Left ventricle myocardium inferior (tissue), 1 donor: ENCODE results near the gene DMKN. TPM values are rescaled to one million over a fixed set of nuclear protein-coding genes. Genes with fewer than 3 reads are reported as not detected.

ENCODE experiments used
- DNase-seq: peaks from one replicate; pipeline ENCODE4 v3.0.0-alpha.2; 2020
- H3K27ac ChIP-seq: fragments of 200-600 bp; replicated peaks from 2 replicates; pipeline ENCODE4 v1.8.0; 2021
- H3K27me3 ChIP-seq: fragments of 200-600 bp; 2 replicates; pipeline ENCODE4 v1.8.0; 2021; ENCODE audit warnings: low read depth
- H3K36me3 ChIP-seq: fragments of 200-600 bp; 2 replicates; pipeline ENCODE4 v1.8.0; 2021
- H3K4me1 ChIP-seq: fragments of 200-600 bp; 2 replicates; pipeline ENCODE4 v1.8.0; 2021
- H3K4me3 ChIP-seq: fragments of 200-600 bp; 2 replicates; pipeline ENCODE4 v1.8.0; 2021; ENCODE audit warnings: mild to moderate bottlenecking, moderate library complexity
- H3K9me3 ChIP-seq: fragments of 200-600 bp; replicated peaks from 2 replicates; pipeline ENCODE4 v1.8.0; 2021
- CTCF ChIP-seq: fragments of 200-600 bp; IDR thresholded peaks from 2 replicates; pipeline ENCODE4 v1.8.0; 2021; ENCODE audit warnings: antibody characterized with exemption, mild to moderate bottlenecking, borderline replicate concordance
- intact Hi-C: fragments of 100-400 bp; cut with micrococcal nuclease; formaldehyde crosslinking; loops from one replicate; pipeline ENCODE4 v1.11.0; 2022
- total RNA-seq: library from RNA; stranded (reverse); fragmentation: NEBNext Ultra II Directional; extraction: Animal tissue kit (Norgen Biotek cat#: 25700); gene quantifications from one replicate; pipeline ENCODE4 v1.2.1, GENCODE V29; 2021
- donor health status: DM: no; HTN: yes; CAD: no; lungs with severe emphysema.

DMKN gene
- total RNA-seq, 1 donor from 2014 or later, result 7.9 TPM

- no peak within 1 kb of the TSS for H3K4me3 ChIP-seq
- no peak for DNase-seq
Measured at GRCh38 chr19:35490364-35490763, 23.1 kb downstream of the DMKN start, which contains the start of gene KRTDAP. KRTDAP (minus strand) TSS chr19:35490464; CDS start chr19:35490442, 22 bp downstream.

GRCh38 chr19:35488677-35489076 lies 24.8 kb downstream of the DMKN start:
- no peak for TF ChIP-seq CTCF

More at GRCh38 chr19:35490364-35490763, 23.1 kb downstream of the DMKN start, which contains the start of gene KRTDAP:
- H3K27ac ChIP-seq, result no peak within 1 kb of the TSS
- H3K27me3 ChIP-seq, result peaks cover 45% of the 10 kb centered on the region
- no peak for TF ChIP-seq CTCF
- H3K4me1 ChIP-seq, result peaks cover 4% of the 10 kb centered on the region
- no peaks in the 10 kb centered on the region for H3K36me3 ChIP-seq
- intact Hi-C loops, result loop anchor here (10.0 kb wide), 1 partner anchor 136 kb away; the partner anchor contains the start of gene FFAR3
- H3K9me3 ChIP-seq, result no peaks in the 10 kb centered on the region

GRCh38 chr19:35487656-35488182 lies 25.7 kb downstream of the DMKN start:
- peaks cover 45% of the 10 kb centered on the region for H3K27me3 ChIP-seq
- intact Hi-C loops, result no loop called here
- H3K4me1 ChIP-seq, result no peaks in the 10 kb centered on the region
- H3K27ac ChIP-seq, result no peak overlapping the region
- H3K4me3 ChIP-seq, result no peak overlapping the region
- no peaks in the 10 kb centered on the region for H3K36me3 ChIP-seq
- no peak for DNase-seq
- no peaks in the 10 kb centered on the region for H3K9me3 ChIP-seq
- TF ChIP-seq CTCF, result no peak

More at GRCh38 chr19:35488677-35489076, 24.8 kb downstream of the DMKN start:
- no peak for DNase-seq
- Histone ChIP-seq H3K4me1 (no peaks in the 10 kb centered on the region), H3K27ac (no peak overlapping the region), H3K4me3 (no peak overlapping the region), H3K36me3 (no peaks in the 10 kb centered on the region), H3K27me3 (peaks cover 45% of the 10 kb centered on the region), H3K9me3 (no peaks in the 10 kb centered on the region)
- intact Hi-C loops, result no loop called here

- intact Hi-C loops, result no loop called here
Measured at GRCh38 chr19:35486268-35486708, 27.2 kb downstream of the DMKN start.

GRCh38 chr19:35484252-35485036 lies 29.0 kb downstream of the DMKN start:
- Histone ChIP-seq H3K36me3 (no peaks in the 10 kb centered on the region), H3K4me1 (no peaks in the 10 kb centered on the region), H3K27me3 (peaks cover 30% of the 10 kb centered on the region), H3K27ac (no peak overlapping the region), H3K9me3 (no peaks in the 10 kb centered on the region), H3K4me3 (no peak overlapping the region)
- intact Hi-C loops, result no loop called here
- no peak for TF ChIP-seq CTCF
- no peak for DNase-seq

More at GRCh38 chr19:35486268-35486708, 27.2 kb downstream of the DMKN start:
- no peak overlapping the region for H3K4me3 ChIP-seq
- H3K36me3 ChIP-seq, result no peaks in the 10 kb centered on the region
- no peaks in the 10 kb centered on the region for H3K9me3 ChIP-seq
- H3K4me1 ChIP-seq, result no peaks in the 10 kb centered on the region
- DNase-seq, result no peak
- H3K27me3 ChIP-seq, result peaks cover 45% of the 10 kb centered on the region
- no peak for TF ChIP-seq CTCF
- no peak overlapping the region for H3K27ac ChIP-seq
